Measurements from ENCODE around the gene ZBTB7A.

The ZBTB7A gene

GRCh38 chr19:4084547-4084877, 17.8 kb upstream of the ZBTB7A start:
- POLR2A ChIA-PET = no interaction called here
- CTCF ChIA-PET = no interaction called here
- no peak for TF ChIP-seq L3MBTL2 (conservative IDR thresholded peaks at IDR 0.05)
- no peak for TF ChIP-seq TARDBP (IDR thresholded peaks at IDR 0.05)
- TF ChIP-seq NFRKB (IDR thresholded peaks at IDR 0.05) = no peak
- TF ChIP-seq BHLHE40 (IDR thresholded peaks at IDR 0.05; ENCODE audit: borderline replicate concordance) = no peak
- TF ChIP-seq FOXK2 (IDR thresholded peaks at IDR 0.05) = no peak
- no peak for TF ChIP-seq SUZ12 (IDR thresholded peaks at IDR 0.05)
- no peak for TF ChIP-seq PKNOX1 (IDR thresholded peaks at IDR 0.05)
- no peak for TF ChIP-seq ZNF384 (IDR thresholded peaks at IDR 0.05)
- TF ChIP-seq ELF4 (IDR thresholded peaks at IDR 0.05) = no peak
- TF ChIP-seq FOXA1 (IDR thresholded peaks at IDR 0.05) = no peak
- no peak for TF ChIP-seq SP1 (IDR thresholded peaks at IDR 0.05)
- DNase-seq (ENCODE audit: extremely low spot score) = no peak

GRCh38 chr19:4083677-4084546, 17.2 kb upstream of the ZBTB7A start:
- POLR2A ChIA-PET = no interaction called here
- no peak for DNase-seq (ENCODE audit: extremely low spot score)
- TF ChIP-seq FOXA1 (IDR thresholded peaks at IDR 0.05) (no peak), SP1 (IDR thresholded peaks at IDR 0.05) (no peak), FOXK2 (IDR thresholded peaks at IDR 0.05) (no peak), ELF4 (IDR thresholded peaks at IDR 0.05) (no peak), TARDBP (IDR thresholded peaks at IDR 0.05) (no peak), L3MBTL2 (conservative IDR thresholded peaks at IDR 0.05) (no peak), FOXM1 (IDR thresholded peaks at IDR 0.05; ENCODE audit: borderline replicate concordance) (no peak), BHLHE40 (IDR thresholded peaks at IDR 0.05; ENCODE audit: borderline replicate concordance) (no peak), ARNT (IDR thresholded peaks at IDR 0.05) (no peak), LEF1 (IDR thresholded peaks at IDR 0.05; ENCODE audit: borderline replicate concordance) (no peak), CTBP1 (IDR thresholded peaks at IDR 0.05; ENCODE audit: borderline replicate concordance) (no peak), ZNF384 (IDR thresholded peaks at IDR 0.05) (no peak), PKNOX1 (IDR thresholded peaks at IDR 0.05) (no peak)
- CTCF ChIA-PET = no interaction called here

GRCh38 chr19:4082172-4082571, 15.5 kb upstream of the ZBTB7A start:
- CTCF ChIA-PET = no interaction called here
- TF ChIP-seq ARNT (IDR thresholded peaks at IDR 0.05) = no peak
- no peak for TF ChIP-seq TARDBP (IDR thresholded peaks at IDR 0.05)
- no peak for TF ChIP-seq SUZ12 (IDR thresholded peaks at IDR 0.05)
- no peak for TF ChIP-seq ZNF384 (IDR thresholded peaks at IDR 0.05)
- no peak for TF ChIP-seq HDGF (IDR thresholded peaks at IDR 0.05; ENCODE audit: borderline replicate concordance)
- no peak for TF ChIP-seq FOXA1 (IDR thresholded peaks at IDR 0.05)
- TF ChIP-seq L3MBTL2 (conservative IDR thresholded peaks at IDR 0.05) = no peak
- no peak for TF ChIP-seq PKNOX1 (IDR thresholded peaks at IDR 0.05)
- TF ChIP-seq FOXK2 (IDR thresholded peaks at IDR 0.05) = no peak
- no peak for TF ChIP-seq LEF1 (IDR thresholded peaks at IDR 0.05; ENCODE audit: borderline replicate concordance)
- TF ChIP-seq SP1 (IDR thresholded peaks at IDR 0.05) = no peak
- TF ChIP-seq FOXM1 (IDR thresholded peaks at IDR 0.05; ENCODE audit: borderline replicate concordance) = no peak
- no peak for TF ChIP-seq BHLHE40 (IDR thresholded peaks at IDR 0.05; ENCODE audit: borderline replicate concordance)
- no peak for TF ChIP-seq ELF4 (IDR thresholded peaks at IDR 0.05)
- TF ChIP-seq NFRKB (IDR thresholded peaks at IDR 0.05) = no peak
- TF ChIP-seq CTBP1 (IDR thresholded peaks at IDR 0.05; ENCODE audit: borderline replicate concordance) = no peak
- POLR2A ChIA-PET = interaction anchor here (1.0 kb wide), 1 partner anchor 97 kb away, joined by 3 read pairs; the partner anchor contains the start of gene EEF2
- no peak for DNase-seq (ENCODE audit: extremely low spot score)

GRCh38 chr19:4081441-4082129, 14.9 kb upstream of the ZBTB7A start:
- POLR2A ChIA-PET = interaction anchor here (1.0 kb wide), 1 partner anchor 96 kb away, joined by 3 read pairs; the partner anchor contains the start of gene EEF2
- TF ChIP-seq PKNOX1 (IDR thresholded peaks at IDR 0.05) (peak; percentile 69), ELF4 (IDR thresholded peaks at IDR 0.05) (no peak)
- DNase-seq (ENCODE audit: extremely low spot score) = no peak
- CTCF ChIA-PET = interaction anchor here (0.6 kb wide), 1 partner anchor 58 kb away, joined by 3 read pairs; no protein-coding TSS in a partner anchor

GRCh38 chr19:4080473-4080872, 13.8 kb upstream of the ZBTB7A start:
- POLR2A ChIA-PET = no interaction called here

More at GRCh38 chr19:4080473-4080872, 13.8 kb upstream of the ZBTB7A start:
- no peak for DNase-seq (ENCODE audit: extremely low spot score)
- CTCF ChIA-PET = no interaction called here
- no peak for TF ChIP-seq TARDBP (IDR thresholded peaks at IDR 0.05)
- no peak for TF ChIP-seq NFRKB (IDR thresholded peaks at IDR 0.05)
- TF ChIP-seq FOXK2 (IDR thresholded peaks at IDR 0.05) = no peak
- TF ChIP-seq SP1 (IDR thresholded peaks at IDR 0.05) = no peak
- no peak for TF ChIP-seq PKNOX1 (IDR thresholded peaks at IDR 0.05)
- no peak for TF ChIP-seq LEF1 (IDR thresholded peaks at IDR 0.05; ENCODE audit: borderline replicate concordance)
- TF ChIP-seq FOXA1 (IDR thresholded peaks at IDR 0.05) = no peak
- TF ChIP-seq FOXM1 (IDR thresholded peaks at IDR 0.05; ENCODE audit: borderline replicate concordance) = no peak
- no peak for TF ChIP-seq HDGF (IDR thresholded peaks at IDR 0.05; ENCODE audit: borderline replicate concordance)
- no peak for TF ChIP-seq ARNT (IDR thresholded peaks at IDR 0.05)
- no peak for TF ChIP-seq CTBP1 (IDR thresholded peaks at IDR 0.05; ENCODE audit: borderline replicate concordance)
- no peak for TF ChIP-seq ELF4 (IDR thresholded peaks at IDR 0.05)
- no peak for TF ChIP-seq SUZ12 (IDR thresholded peaks at IDR 0.05)
- no peak for TF ChIP-seq BHLHE40 (IDR thresholded peaks at IDR 0.05; ENCODE audit: borderline replicate concordance)
- TF ChIP-seq ZNF384 (IDR thresholded peaks at IDR 0.05) = no peak
- TF ChIP-seq L3MBTL2 (conservative IDR thresholded peaks at IDR 0.05) = no peak

All from HEK293T (cell line).